Naive thymus-derived CD4-positive, alpha-beta T cell (primary cell): Measurements from ENCODE around the gene RCSD1. TPM values are rescaled to one million over a fixed set of nuclear protein-coding genes. Genes with fewer than 3 reads are reported as not detected.

Experiments used
- ATAC-seq: fragments of 150-1000 bp; cut with Tn5 transposase; 2 replicates; pipeline ENCODE4 v1.10.0; 2021; ENCODE audit warnings: mild to moderate bottlenecking, moderate library complexity
- CTCF ChIA-PET: fragments of 350-600 bp; sonication (Branson Sonifier 250); formaldehyde crosslinking; loops from one replicate; lab custom pipeline; 2021; ENCODE audit warnings: antibody characterized with exemption; lab: Charles Lee
- POLR2A ChIA-PET: fragments of 350-600 bp; sonication (Branson Sonifier 250); formaldehyde crosslinking; loops from one replicate; lab custom pipeline; 2021; ENCODE audit warnings: antibody characterized with exemption, inconsistent platforms; lab: Charles Lee
- DNase-seq, 9 donors: peaks; one replicate each; pipeline versions ENCODE4 v3.0.0 to v3.0.0-alpha.2; 2020 to 2022; ENCODE audit warnings: mixed read lengths in 1 of 9
- H3K27ac ChIP-seq: one replicate; pipeline ENCODE4 v1.7.0; 2013; ENCODE audit warnings: mild to moderate bottlenecking, low read depth, low read length, moderate library complexity
- H3K27me3 ChIP-seq, 2 donors: one replicate each; pipeline ENCODE4 v1.7.0; 2013; ENCODE audit warnings: low read length in 2 of 2, mild to moderate bottlenecking in 2 of 2, moderate library complexity in 2 of 2; ENCODE audit not compliant: control insufficient read depth in 2 of 2, insufficient read depth in 2 of 2
- H3K36me3 ChIP-seq, 3 experiments: 1 replicate in 2 of 3; 2 replicates in 1 of 3; pipeline ENCODE4 v1.7.0; 2013; ENCODE audit warnings: low read length in 3 of 3, mild to moderate bottlenecking in 3 of 3, moderate library complexity in 1 of 3; ENCODE audit not compliant: insufficient read depth in 3 of 3, control insufficient read depth in 2 of 3
- H3K4me1 ChIP-seq, 2 donors: one replicate each; pipeline ENCODE4 v1.7.0; 2013; ENCODE audit warnings: low read length in 2 of 2, mild to moderate bottlenecking in 2 of 2, moderate library complexity in 1 of 2; ENCODE audit not compliant: control insufficient read depth in 2 of 2, insufficient read depth in 2 of 2
- H3K4me3 ChIP-seq: 2 replicates; pipeline ENCODE4 v1.7.0; 2013; ENCODE audit warnings: mild to moderate bottlenecking, low read length
- H3K9me3 ChIP-seq, 3 experiments: 1 replicate in 2 of 3; 2 replicates in 1 of 3; pipeline ENCODE4 v1.7.0; 2013; ENCODE audit warnings: low read length in 3 of 3; ENCODE audit not compliant: control insufficient read depth in 2 of 3
- H3K27ac Mint-ChIP-seq, 9 donors: one replicate each; pipeline ENCODE4 v1.8.0; 2020 to 2022; ENCODE audit warnings: mixed read lengths in 9 of 9, mild to moderate bottlenecking in 8 of 9, moderate library complexity in 5 of 9, inconsistent platforms in 2 of 9
- H3K27me3 Mint-ChIP-seq, 5 donors: one replicate each; pipeline ENCODE4 v1.8.0; 2021 to 2022; ENCODE audit warnings: mixed read lengths in 5 of 5, mild to moderate bottlenecking in 1 of 5
- H3K36me3 Mint-ChIP-seq, 5 donors: one replicate each; pipeline ENCODE4 v1.8.0; 2020 to 2022; ENCODE audit warnings: mixed read lengths in 5 of 5, mild to moderate bottlenecking in 3 of 5, inconsistent platforms in 1 of 5
- H3K4me1 Mint-ChIP-seq, 7 donors: one replicate each; pipeline ENCODE4 v1.8.0; 2020 to 2022; ENCODE audit warnings: mixed read lengths in 7 of 7, mild to moderate bottlenecking in 3 of 7, inconsistent platforms in 1 of 7
- H3K4me3 Mint-ChIP-seq, 10 donors: one replicate each; pipeline ENCODE4 v1.8.0; 2020 to 2022; ENCODE audit warnings: mild to moderate bottlenecking in 10 of 10, mixed read lengths in 10 of 10, moderate library complexity in 6 of 10, inconsistent platforms in 2 of 10
- H3K9me3 Mint-ChIP-seq, 11 donors: one replicate each; pipeline ENCODE4 v1.8.0; 2020 to 2022; ENCODE audit warnings: mixed read lengths in 11 of 11, mild to moderate bottlenecking in 4 of 11, inconsistent platforms in 1 of 11, moderate library complexity in 1 of 11
- intact Hi-C, 2 donors: fragments of 100-400 bp; cut with micrococcal nuclease; formaldehyde crosslinking; loops; one replicate each; pipeline ENCODE4 v1.15.1; 2023
- polyA plus RNA-seq, 2 donors: library from polyadenylated mRNA; unstranded; fragments of 300-500 nt; fragmentation: Illumina TruSeq; gene quantifications; one replicate each; pipeline ENCODE4 v1.2.3, GENCODE V29; 2021
- total RNA-seq, 6 experiments: library from RNA in 5 of 6; stranded (reverse) in 5 of 6; gene quantifications; 1 replicate in 5 of 6; 2 replicates in 1 of 6; pipeline ENCODE4 v1.2.3 and lab custom pipeline; 2021 to 2026

The RCSD1 gene
- total and polyA plus RNA-seq, 7 experiments from 2014 or later, result 75.0 to 153 (median 135) TPM

DNA sequence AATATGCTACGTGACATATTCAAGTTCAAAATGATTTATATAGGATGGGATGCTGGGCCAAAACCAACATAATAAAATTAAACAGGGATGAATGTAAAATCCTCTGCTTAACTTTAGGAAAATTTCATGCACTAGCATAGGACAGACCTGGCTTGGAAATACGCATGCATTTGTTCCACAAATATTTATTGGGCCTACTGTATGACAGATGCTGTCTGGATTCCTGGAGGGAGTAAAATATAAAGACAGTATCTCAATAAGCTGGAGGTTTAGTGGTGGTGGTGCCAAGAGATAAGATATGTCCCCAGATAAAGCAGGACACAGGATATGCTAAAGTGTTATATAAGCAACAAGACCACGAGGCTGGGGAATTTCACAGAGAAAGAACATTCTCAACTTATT, 15.1 kb downstream of the RCSD1 start:
- H3K27ac Mint-ChIP-seq, result peak overlapping the region; percentile 14 to 90 (median 72)
- DNase-seq (no peak), ATAC-seq (no peak)
- ChIA-PET POLR2A (interaction anchor here (0.6 to 1.3 kb wide), 4 partner anchors 8 to 54 kb away, joined by 3 to 7 read pairs (median 4); no protein-coding TSS in a partner anchor), CTCF (interaction anchor here (0.6 to 1.0 kb wide), 2 partner anchors 43 to 71 kb away, joined by 3 to 6 read pairs; no protein-coding TSS in a partner anchor)
- H3K9me3 Mint-ChIP-seq, result no peaks in the 10 kb centered on the region
- no peaks in the 10 kb centered on the region for H3K27me3 Mint-ChIP-seq
- Histone ChIP-seq H3K4me1 (peaks cover 66 to 82% of the 10 kb centered on the region in 2 donors), H3K27me3 (no peaks in the 10 kb centered on the region), H3K9me3 (no peaks in the 10 kb centered on the region), H3K36me3 (peaks cover 6 to 29% (median 15%) of the 10 kb centered on the region in 3 experiments), H3K27ac (no peak overlapping the region), H3K4me3 (no peak overlapping the region)
- H3K4me3 Mint-ChIP-seq, result peak overlapping the region in 9 of 10 donors; percentile 19 to 72 (median 36)
- intact Hi-C loops, result no loop called here
- peaks cover 5 to 34% (median 23%) of the 10 kb centered on the region in 5 donors for H3K36me3 Mint-ChIP-seq
- H3K4me1 Mint-ChIP-seq, result peaks cover 75 to 96% (median 89%) of the 10 kb centered on the region in 7 donors

GRCh38 chr1:167645625-167646414, 15.8 kb downstream of the RCSD1 start:
- DNase-seq, result no peak

GRCh38 chr1:167648252-167648849, 18.3 kb downstream of the RCSD1 start:
- peaks cover 65 to 85% of the 10 kb centered on the region in 2 donors for H3K4me1 ChIP-seq
- no peak for DNase-seq
- peak overlapping the region in 7 of 9 donors; percentile 75 to 94 (median 90) for H3K27ac Mint-ChIP-seq
- peak overlapping the region; percentile 49 for H3K27ac ChIP-seq
- H3K9me3 Mint-ChIP-seq, result no peaks in the 10 kb centered on the region
- H3K27me3 Mint-ChIP-seq, result no peaks in the 10 kb centered on the region
- no peaks in the 10 kb centered on the region for H3K9me3 ChIP-seq
- no peaks in the 10 kb centered on the region for H3K27me3 ChIP-seq
- H3K36me3 Mint-ChIP-seq, result peaks cover 0 to 29% (median 9%) of the 10 kb centered on the region in 5 donors
- POLR2A ChIA-PET, result interaction anchor here (0.6 to 3.4 kb wide), 5 partner anchors 9 to 46 kb away, joined by 3 to 16 read pairs (median 3); no protein-coding TSS in a partner anchor
- ATAC-seq, result no peak
- H3K4me3 ChIP-seq, result no peak overlapping the region
- peaks cover 72 to 96% (median 87%) of the 10 kb centered on the region in 7 donors for H3K4me1 Mint-ChIP-seq
- CTCF ChIA-PET, result interaction anchor here (0.9 to 2.5 kb wide), 4 partner anchors 11 to 48 kb away, joined by 3 to 11 read pairs (median 4); no protein-coding TSS in a partner anchor
- intact Hi-C loops, result no loop called here
- H3K4me3 Mint-ChIP-seq, result peak overlapping the region in 9 of 10 donors; percentile 28 to 83 (median 60)
- H3K36me3 ChIP-seq, result peaks cover 1 to 5% (median 5%) of the 10 kb centered on the region in 3 experiments

More at GRCh38 chr1:167645625-167646414, 15.8 kb downstream of the RCSD1 start:
- H3K4me1 ChIP-seq, result peaks cover 66 to 87% of the 10 kb centered on the region in 2 donors
- H3K27ac Mint-ChIP-seq, result peak overlapping the region; percentile 14 to 90 (median 72)
- H3K4me3 Mint-ChIP-seq, result peak overlapping the region in 9 of 10 donors; percentile 15 to 72 (median 59)
- intact Hi-C loops, result loop anchor here in 1 of 2 donors (2.0 kb wide), 1 partner anchor 13 kb away; no protein-coding TSS in a partner anchor
- no peaks in the 10 kb centered on the region for H3K27me3 Mint-ChIP-seq
- no peak overlapping the region for H3K4me3 ChIP-seq
- POLR2A ChIA-PET, result interaction anchor here (0.8 to 1.3 kb wide), 5 partner anchors 9 to 54 kb away, joined by 3 to 4 read pairs (median 3); no protein-coding TSS in a partner anchor
- ATAC-seq, result no peak
- CTCF ChIA-PET, result interaction anchor here (0.6 to 1.0 kb wide), 4 partner anchors 9 to 71 kb away, joined by 3 to 6 read pairs (median 5); no protein-coding TSS in a partner anchor
- no peaks in the 10 kb centered on the region for H3K9me3 ChIP-seq
- H3K9me3 Mint-ChIP-seq, result no peaks in the 10 kb centered on the region
- H3K27ac ChIP-seq, result no peak overlapping the region
- H3K36me3 Mint-ChIP-seq, result peaks cover 5 to 31% (median 20%) of the 10 kb centered on the region in 5 donors
- H3K4me1 Mint-ChIP-seq, result peaks cover 78 to 96% (median 89%) of the 10 kb centered on the region in 7 donors
- peaks cover 6 to 22% (median 8%) of the 10 kb centered on the region in 3 experiments for H3K36me3 ChIP-seq
- H3K27me3 ChIP-seq, result no peaks in the 10 kb centered on the region

- POLR2A ChIA-PET, result interaction anchor here (0.6 to 3.4 kb wide), 5 partner anchors 9 to 47 kb away, joined by 3 to 16 read pairs (median 3); no protein-coding TSS in a partner anchor
These were observed 19.1 kb downstream of the RCSD1 start for GRCh38 chr1:167648978-167649744.

DNA sequence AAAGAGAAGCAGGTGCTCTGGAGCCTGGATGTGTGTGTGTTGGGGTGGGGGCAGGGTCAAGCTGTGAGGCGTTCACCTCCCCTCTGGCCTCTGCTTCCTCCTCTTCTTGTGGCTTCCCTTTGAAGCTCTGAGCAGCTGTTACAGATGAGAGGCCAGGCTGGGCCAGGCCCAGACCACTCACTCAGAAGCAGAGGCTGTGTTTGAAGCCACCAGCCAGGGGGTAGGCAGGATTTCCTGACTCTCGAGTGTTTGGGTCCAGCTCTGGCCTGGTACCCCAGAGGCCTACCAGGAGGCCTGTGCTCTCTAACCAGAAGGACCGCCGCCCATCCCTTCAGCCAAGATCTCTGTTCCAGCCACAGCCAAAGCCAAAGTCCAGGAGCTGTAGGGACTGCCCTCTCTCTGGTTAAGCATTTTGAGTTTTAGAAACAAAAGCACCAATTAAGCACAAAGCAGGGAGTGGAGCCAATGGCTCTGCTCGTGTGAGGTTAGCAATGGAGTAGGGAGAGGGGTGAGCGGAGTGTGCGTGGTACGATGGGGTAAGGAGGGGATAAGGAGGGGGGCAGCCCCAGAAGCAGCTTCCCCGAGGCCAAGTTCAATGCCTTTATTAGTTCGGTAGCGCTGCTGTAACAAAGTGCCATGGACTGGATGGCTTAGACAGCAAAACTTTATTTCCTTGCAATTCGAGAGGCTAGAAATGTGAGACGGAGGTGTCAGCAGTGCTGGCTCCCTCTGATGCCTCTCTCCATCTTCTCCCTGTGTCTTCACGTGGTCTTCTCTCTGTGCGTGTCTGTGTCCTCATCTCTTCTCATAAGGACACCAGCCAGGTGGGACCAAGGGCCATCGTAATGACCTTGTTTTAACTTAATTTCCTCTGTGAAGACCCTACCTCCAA, 20.5 kb downstream of the RCSD1 start:
- CTCF ChIA-PET, result interaction anchor here (1.1 to 2.5 kb wide), 2 partner anchors 13 to 37 kb away, joined by 4 to 11 read pairs; no protein-coding TSS in a partner anchor
- POLR2A ChIA-PET, result interaction anchor here (0.6 to 3.4 kb wide), 5 partner anchors 9 to 49 kb away, joined by 3 to 16 read pairs (median 4); no protein-coding TSS in a partner anchor
- H3K27me3 Mint-ChIP-seq, result no peaks in the 10 kb centered on the region
- Histone ChIP-seq H3K27ac (peak overlapping the region; percentile 59), H3K4me1 (peaks cover 75 to 77% of the 10 kb centered on the region in 2 donors), H3K36me3 (peaks cover 0 to 14% (median 3%) of the 10 kb centered on the region in 3 experiments), H3K27me3 (no peaks in the 10 kb centered on the region), H3K9me3 (no peaks in the 10 kb centered on the region), H3K4me3 (no peak overlapping the region)
- intact Hi-C loops, result loop anchor here (1.0 to 5.0 kb wide), 2 partner anchors 10 to 48 kb away; no protein-coding TSS in a partner anchor
- peak overlapping the region; percentile 12 to 86 (median 66) for H3K4me3 Mint-ChIP-seq
- peaks cover 70 to 96% (median 87%) of the 10 kb centered on the region in 7 donors for H3K4me1 Mint-ChIP-seq
- peak; percentile 67 for ATAC-seq
- H3K9me3 Mint-ChIP-seq, result no peaks in the 10 kb centered on the region
- no peak for DNase-seq
- H3K36me3 Mint-ChIP-seq, result peaks cover 0 to 26% (median 11%) of the 10 kb centered on the region in 5 donors
- peak overlapping the region; percentile 75 to 94 (median 90) for H3K27ac Mint-ChIP-seq

More at GRCh38 chr1:167648978-167649744, 19.1 kb downstream of the RCSD1 start:
- no peaks in the 10 kb centered on the region for H3K9me3 ChIP-seq
- peak overlapping the region; percentile 49 for H3K27ac ChIP-seq
- intact Hi-C loops, result no loop called here
- H3K4me1 Mint-ChIP-seq, result peaks cover 73 to 96% (median 87%) of the 10 kb centered on the region in 7 donors
- peaks cover 0 to 28% (median 11%) of the 10 kb centered on the region in 5 donors for H3K36me3 Mint-ChIP-seq
- H3K36me3 ChIP-seq, result peaks cover 0 to 5% (median 3%) of the 10 kb centered on the region in 3 experiments
- no peaks in the 10 kb centered on the region for H3K27me3 ChIP-seq
- DNase-seq (no peak), ATAC-seq (peak; percentile 19)
- H3K4me3 ChIP-seq, result no peak overlapping the region
- H3K27ac Mint-ChIP-seq, result peak overlapping the region; percentile 75 to 94 (median 90)
- H3K4me1 ChIP-seq, result peaks cover 66 to 79% of the 10 kb centered on the region in 2 donors
- H3K27me3 Mint-ChIP-seq, result no peaks in the 10 kb centered on the region
- CTCF ChIA-PET, result interaction anchor here (1.1 to 2.5 kb wide), 3 partner anchors 11 to 49 kb away, joined by 4 to 11 read pairs (median 4); no protein-coding TSS in a partner anchor
- no peaks in the 10 kb centered on the region for H3K9me3 Mint-ChIP-seq
- peak overlapping the region; percentile 59 to 86 (median 67) for H3K4me3 Mint-ChIP-seq
